Heart left ventricle (tissue), 16 donors: ENCODE data around the gene SYK. TPM values are rescaled to one million over a fixed set of nuclear protein-coding genes. Genes with fewer than 3 reads are reported as not detected.

ENCODE experiments used
- ATAC-seq, 4 donors: fragments of 200-7000 bp; cut with Tn5 transposase; one replicate each; pipeline ENCODE4 v1.9.1; 2020 to 2022; ENCODE audit warnings: moderate library complexity in 4 of 4, mild to moderate bottlenecking in 3 of 4, moderate number of reproducible peaks in 1 of 4
- DNase-seq, 5 donors: peaks; one replicate each; pipeline ENCODE4 v3.0.0-alpha.2; 2020
- H3K27ac ChIP-seq, 12 donors: fragments of 200-600 bp; sonication (generic) in 4 of 12; one replicate each; pipeline versions ENCODE4 v1.5.0 to v1.8.0; 2016 to 2022; ENCODE audit warnings: mild to moderate bottlenecking in 2 of 12
- H3K27me3 ChIP-seq, 9 donors: fragments of 200-600 bp; sonication (generic) in 2 of 9; one replicate each; pipeline versions ENCODE4 v1.5.1 to v1.8.0; 2016 to 2022; ENCODE audit warnings: mild to moderate bottlenecking in 3 of 9
- H3K36me3 ChIP-seq, 9 donors: fragments of 200-600 bp; sonication (generic) in 2 of 9; one replicate each; pipeline versions ENCODE4 v1.5.0 to v1.8.0; 2018 to 2022; ENCODE audit warnings: mild to moderate bottlenecking in 2 of 9
- H3K4me1 ChIP-seq, 12 donors: fragments of 200-600 bp; sonication (generic) in 4 of 12; one replicate each; pipeline versions ENCODE4 v1.5.0 to v1.8.0; 2016 to 2022; ENCODE audit warnings: mild to moderate bottlenecking in 3 of 12
- H3K4me3 ChIP-seq, 12 donors: fragments of 200-600 bp; sonication (generic) in 4 of 12; one replicate each; pipeline versions ENCODE4 v1.5.0 to v1.8.0; 2017 to 2022; ENCODE audit warnings: mild to moderate bottlenecking in 9 of 12, moderate library complexity in 4 of 12
- H3K9me3 ChIP-seq, 12 donors: fragments of 200-600 bp; sonication (generic) in 4 of 12; one replicate each; pipeline versions ENCODE4 v1.5.0 to v1.8.0; 2016 to 2022; ENCODE audit warnings: mild to moderate bottlenecking in 1 of 12
- POLR2A ChIP-seq, 2 donors: fragments of 450-650 bp; IDR thresholded peaks; one replicate each; pipeline ENCODE4 v1.6.1; 2017; ENCODE audit warnings: antibody characterized with exemption in 2 of 2, mild to moderate bottlenecking in 2 of 2, moderate library complexity in 2 of 2
- WGBS, 4 donors: extraction: QIAGEN DNeasy Blood & Tissue Kit in 2 of 4; methylation state at CpG; one replicate each; pipeline versions ENCODE4 v1.1.5 to v1.1.7; 2013 to 2018; 5-methylcytosine and 5-hydroxymethylcytosine counted together
- intact Hi-C, 10 donors: fragments of 100-400 bp; cut with DNase I; formaldehyde crosslinking; loops; one replicate each; pipeline versions ENCODE4 v1.11.1 to v1.14.2; 2022
- polyA plus RNA-seq, 2 donors: library from polyadenylated mRNA; stranded (reverse); fragments of 200-250 nt; gene quantifications; one replicate each; pipeline ENCODE4 v1.2.3, GENCODE V29; 2013
- total RNA-seq, 9 donors: library from RNA; depleted of rRNA in 2 of 9; stranded (reverse); fragments of >200 nt in 2 of 9; fragmentation: NEBNext Ultra II Directional in 3 of 9; extraction: Animal tissue kit (Norgen Biotek cat#: 25700) in 3 of 9; gene quantifications; one replicate each; pipeline versions ENCODE4 v1.1.0 to v1.2.4, GENCODE V29; 2016 to 2023
- TF ChIP-seq, protein P1 (sequence below), 12 donors: fragments of 200-600 bp; sonication (generic) in 4 of 12; IDR thresholded peaks; one replicate each; pipeline versions ENCODE4 v1.5.0 to v1.8.0; 2018 to 2022; ENCODE audit warnings: antibody characterized with exemption in 12 of 12, mild to moderate bottlenecking in 5 of 12
- donor health status: ischemic (EF 13 %, LVEDD 7.1; RV severe dilation, severe dysfunction).
- donor health status: healthy with polysubstance abuse.
- donor health status: DM: no; HTN: yes; CAD: no.
- donor health status: DM: no; HTN: no; CAD: no.
- donor health status: ischemic (EF 25% LVEDD 6.9; RV normal size, moderate dysfunction).
- donor health status: ischemic (EF 25% LVEDD 5.7; RV mildly dilated, moderate dysfunction).
- donor health status: healthy.
- donor health status: DM: yes; HTN: yes; CAD: no.
- donor health status: ischemic (EF 35%, LVEDD 5.7; RV mildly dilated, moderate dysfunction).
- donor health status: nonischemic (EF 11% LVEDD 7.7; RV severe dilation, severe dysfunction).
- donor health status: DM: yes; HTN: yes; CAD: no.
- donor health status: PGD.
- donor health status: ischemic (EF 29% LVEDD 5.4; RV normal size, mild dysfunction).
- donor health status: nonischemic (EF 23%, LVEDD 6.1; RV moderate dilation, normal function).

The SYK gene
- total and polyA plus RNA-seq, 11 donors = 0.53 to 41.3 (median 2.4) TPM

DNA sequence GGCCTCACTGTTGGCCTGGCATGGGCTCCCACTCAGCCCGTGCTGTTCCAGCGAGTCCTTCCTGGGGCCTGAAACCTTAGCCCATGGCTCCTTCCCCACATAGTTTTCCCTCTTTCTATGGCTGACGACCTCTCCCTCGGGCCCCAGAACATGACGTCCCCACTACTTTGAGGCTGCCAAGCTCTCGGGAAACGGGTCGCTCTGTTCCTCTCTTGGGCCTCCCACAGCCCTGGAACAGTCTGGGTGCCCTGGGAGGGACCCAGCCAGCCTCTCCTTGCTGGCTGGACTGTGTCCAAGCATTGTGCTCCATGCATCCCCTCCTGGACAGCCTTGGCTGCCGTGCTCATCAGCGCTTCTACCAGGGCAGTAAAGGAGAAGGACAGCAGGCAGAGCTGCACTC lies 118.3 kb downstream of the SYK start:
- Histone ChIP-seq H3K27me3 (no peaks in the 10 kb centered on the region), H3K36me3 (no peaks in the 10 kb centered on the region), H3K9me3 (no peaks in the 10 kb centered on the region), H3K4me3 (no peak overlapping the region), H3K27ac (peak overlapping the region in 8 of 12 donors; percentile 51 to 81 (median 64)), H3K4me1 (peaks cover 0 to 12% (median 2%) of the 10 kb centered on the region in 12 donors)
- intact Hi-C loops = loop anchor here (2.0 to 10.0 kb wide), 13 partner anchors 112 to 807 kb away; partner anchors contain the start of genes AUH (in 1 of the 10) and NFIL3 (in 1 of the 10)
- 27 to 33% (median 33%) methylated on average over 10 of the region's 10 CpGs for WGBS, 4 donors
- ATAC-seq (peak; percentile 68 to 90 (median 77)), DNase-seq (peak in 2 of 5 donors; percentile 68 to 86)
- TF ChIP-seq POLR2A (IDR thresholded peaks at IDR 0.05) = no peak
- TF ChIP-seq, protein P1, sequence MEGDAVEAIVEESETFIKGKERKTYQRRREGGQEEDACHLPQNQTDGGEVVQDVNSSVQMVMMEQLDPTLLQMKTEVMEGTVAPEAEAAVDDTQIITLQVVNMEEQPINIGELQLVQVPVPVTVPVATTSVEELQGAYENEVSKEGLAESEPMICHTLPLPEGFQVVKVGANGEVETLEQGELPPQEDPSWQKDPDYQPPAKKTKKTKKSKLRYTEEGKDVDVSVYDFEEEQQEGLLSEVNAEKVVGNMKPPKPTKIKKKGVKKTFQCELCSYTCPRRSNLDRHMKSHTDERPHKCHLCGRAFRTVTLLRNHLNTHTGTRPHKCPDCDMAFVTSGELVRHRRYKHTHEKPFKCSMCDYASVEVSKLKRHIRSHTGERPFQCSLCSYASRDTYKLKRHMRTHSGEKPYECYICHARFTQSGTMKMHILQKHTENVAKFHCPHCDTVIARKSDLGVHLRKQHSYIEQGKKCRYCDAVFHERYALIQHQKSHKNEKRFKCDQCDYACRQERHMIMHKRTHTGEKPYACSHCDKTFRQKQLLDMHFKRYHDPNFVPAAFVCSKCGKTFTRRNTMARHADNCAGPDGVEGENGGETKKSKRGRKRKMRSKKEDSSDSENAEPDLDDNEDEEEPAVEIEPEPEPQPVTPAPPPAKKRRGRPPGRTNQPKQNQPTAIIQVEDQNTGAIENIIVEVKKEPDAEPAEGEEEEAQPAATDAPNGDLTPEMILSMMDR (IDR thresholded peaks at IDR 0.05) = no peak

DNA sequence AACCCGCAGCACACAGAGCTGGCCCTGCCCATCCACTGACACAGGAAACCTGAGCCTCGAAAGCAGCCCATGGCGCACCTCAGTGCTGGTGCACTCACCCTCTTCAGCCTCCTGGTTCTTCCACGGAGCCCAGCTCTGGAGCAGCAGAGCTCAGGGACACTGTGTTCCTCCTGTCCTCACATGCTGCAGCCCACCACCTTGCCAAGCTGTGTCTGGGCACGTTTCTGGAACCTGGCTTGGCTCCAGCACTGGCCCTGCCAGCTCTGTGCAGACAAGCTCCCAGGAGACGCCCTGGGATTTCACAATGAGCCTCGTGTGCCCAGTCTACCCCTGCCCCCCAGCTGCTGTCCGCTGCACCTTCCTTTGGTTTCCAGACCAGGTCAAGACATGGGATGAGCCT lies 119.5 kb downstream of the SYK start:
- WGBS, 4 donors = 30 to 43% (median 36%) methylated on average over 7 to 8 of the region's 8 CpGs
- peak; percentile 72 to 95 (median 88) for DNase-seq
- intact Hi-C loops = loop anchor here in 1 of 10 donors (2.0 kb wide), 2 partner anchors 180 to 506 kb away; no protein-coding TSS in a partner anchor
- no peaks in the 10 kb centered on the region for H3K9me3 ChIP-seq
- H3K36me3 ChIP-seq = no peaks in the 10 kb centered on the region
- H3K27me3 ChIP-seq = no peaks in the 10 kb centered on the region
- H3K27ac ChIP-seq = peak overlapping the region in 6 of 12 donors; percentile 16 to 81 (median 60)
- H3K4me1 ChIP-seq = peaks cover 0 to 12% (median 2%) of the 10 kb centered on the region in 12 donors
- ATAC-seq = peak; percentile 92 to 97 (median 96)
- no peak overlapping the region for H3K4me3 ChIP-seq
- TF ChIP-seq POLR2A (IDR thresholded peaks at IDR 0.05) = no peak
- TF ChIP-seq, protein P1 (IDR thresholded peaks at IDR 0.05) = peak in 1 of 12 donors; percentile 33

DNA sequence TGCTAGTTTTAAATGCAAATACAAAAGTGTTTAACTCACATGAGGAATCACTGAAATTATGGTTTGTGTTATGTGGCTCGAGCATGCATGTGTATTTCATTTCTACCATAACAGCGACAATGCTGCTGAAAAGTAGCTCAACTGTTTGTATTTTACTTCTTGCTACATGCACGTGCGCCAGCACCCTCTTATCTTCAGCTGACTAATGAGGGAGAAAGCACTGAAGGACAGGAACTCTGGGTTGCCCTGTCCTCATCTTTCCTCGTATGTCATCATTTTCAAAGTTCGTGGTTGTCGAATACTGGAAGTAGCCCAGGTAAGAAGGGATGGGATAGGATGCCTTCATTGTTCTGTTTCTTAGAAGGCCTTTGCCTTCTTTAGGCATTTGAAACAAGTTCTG lies 120.3 kb downstream of the SYK start:
- no peak for TF ChIP-seq POLR2A (IDR thresholded peaks at IDR 0.05)
- TF ChIP-seq, protein P1 (IDR thresholded peaks at IDR 0.05) = no peak
- no peak overlapping the region for H3K27ac ChIP-seq
- no peak for DNase-seq
- peaks cover 0 to 12% (median 2%) of the 10 kb centered on the region in 12 donors for H3K4me1 ChIP-seq
- no peaks in the 10 kb centered on the region for H3K36me3 ChIP-seq
- intact Hi-C loops = loop anchor here in 1 of 10 donors (2.0 kb wide), 2 partner anchors 179 to 505 kb away; no protein-coding TSS in a partner anchor
- ATAC-seq = no peak
- 68 to 80% (median 75%) methylated on average over 7 of the region's 7 CpGs for WGBS, 4 donors
- H3K9me3 ChIP-seq = no peaks in the 10 kb centered on the region
- H3K4me3 ChIP-seq = no peak overlapping the region
- no peaks in the 10 kb centered on the region for H3K27me3 ChIP-seq

DNA sequence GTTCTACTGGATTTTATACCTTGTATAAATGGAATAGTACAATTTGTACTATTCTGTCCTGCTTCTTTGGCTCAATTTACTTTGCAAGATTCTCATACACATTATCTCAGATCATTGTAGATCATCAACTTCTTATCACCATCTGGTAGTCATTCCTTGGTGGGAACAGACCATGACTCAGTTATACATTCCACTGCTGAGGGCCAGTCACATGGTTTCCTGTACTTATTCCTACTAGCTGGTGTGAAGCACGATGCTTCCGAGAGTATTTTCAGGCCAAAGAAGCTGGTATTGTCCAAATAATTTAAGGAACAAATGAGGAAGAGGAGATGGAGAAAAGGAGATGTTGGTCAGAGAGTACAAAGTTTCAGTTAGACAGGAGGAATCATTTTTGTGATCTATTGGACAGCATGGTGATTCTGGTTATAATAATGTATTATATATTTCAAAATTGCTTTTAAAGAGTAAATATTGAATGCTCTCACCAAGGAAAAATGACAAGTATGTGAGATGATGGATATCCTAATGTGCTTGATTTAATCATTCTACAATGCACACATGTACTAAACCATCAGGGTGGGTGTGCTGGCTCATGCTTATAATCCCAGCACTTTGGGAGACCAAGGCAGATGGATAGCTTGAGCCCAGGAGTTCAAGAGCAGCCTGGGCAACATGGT lies 124.1 kb downstream of the SYK start:
- intact Hi-C loops = no loop called here
- 63 to 79% (median 73%) methylated on average over 2 of the region's 2 CpGs for WGBS, 4 donors
- Histone ChIP-seq H3K36me3 (no peaks in the 10 kb centered on the region), H3K9me3 (no peaks in the 10 kb centered on the region), H3K27me3 (no peaks in the 10 kb centered on the region), H3K4me1 (peaks cover 0 to 9% (median 0%) of the 10 kb centered on the region in 12 donors), H3K27ac (no peak overlapping the region), H3K4me3 (no peak overlapping the region)
- TF ChIP-seq, protein P1 (IDR thresholded peaks at IDR 0.05) = no peak
- no peak for TF ChIP-seq POLR2A (IDR thresholded peaks at IDR 0.05)
- DNase-seq = no peak
- ATAC-seq = no peak
